Neuronal stem cell (in vitro differentiated cells): Measurements from ENCODE around the gene NPSR1.

Source experiments
- DNase-seq: peaks from one replicate; pipeline ENCODE4 v3.0.0-alpha.2; 2013; ENCODE audit warnings: low spot score
- H2AFZ ChIP-seq: one replicate; pipeline ENCODE4 v1.6.1; 2013; ENCODE audit warnings: mild to moderate bottlenecking, low read length, inconsistent platforms
- H2AK5ac ChIP-seq: 2 replicates; pipeline ENCODE4 v1.6.1; 2013; ENCODE audit warnings: low read depth, mild to moderate bottlenecking, inconsistent platforms, low read length, moderate library complexity, mixed read lengths
- H2BK120ac ChIP-seq: 2 replicates; pipeline ENCODE4 v1.6.1; 2013; ENCODE audit warnings: low read depth, mild to moderate bottlenecking, inconsistent platforms, low read length, moderate library complexity, mixed read lengths
- H2BK12ac ChIP-seq: one replicate; pipeline ENCODE4 v1.6.1; 2013; ENCODE audit warnings: low read length, inconsistent platforms
- H2BK15ac ChIP-seq: 2 replicates; pipeline ENCODE4 v1.6.1; 2013; ENCODE audit warnings: mild to moderate bottlenecking, low read length, inconsistent platforms, mixed read lengths
- H2BK5ac ChIP-seq: one replicate; pipeline ENCODE4 v1.6.1; 2013; ENCODE audit warnings: inconsistent platforms, mild to moderate bottlenecking, low read length, moderate library complexity
- H3K14ac ChIP-seq: one replicate; pipeline ENCODE4 v1.6.1; 2013; ENCODE audit warnings: low read length, inconsistent platforms
- H3K18ac ChIP-seq: 2 replicates; pipeline ENCODE4 v1.6.1; 2013; ENCODE audit warnings: low read length, inconsistent platforms
- H3K23ac ChIP-seq: 2 replicates; pipeline ENCODE4 v1.6.1; 2013; ENCODE audit warnings: low read depth, mild to moderate bottlenecking, mixed read lengths, low read length, inconsistent platforms; ENCODE audit not compliant: poor library complexity
- H3K27ac ChIP-seq: replicated peaks from 3 replicates; pipeline ENCODE4 v1.5.1; 2013; ENCODE audit warnings: low read length, inconsistent platforms
- H3K27me3 ChIP-seq, 3 experiments: 2 replicates each; pipeline ENCODE4 v1.6.1; 2013; ENCODE audit warnings: low read length in 3 of 3, mild to moderate bottlenecking in 2 of 3, inconsistent platforms in 1 of 3, low read depth in 1 of 3, mixed read lengths in 1 of 3, moderate library complexity in 1 of 3; ENCODE audit not compliant: control insufficient read depth in 3 of 3, insufficient read depth in 3 of 3
- H3K36me3 ChIP-seq, 2 donors: replicated peaks in 1 of 2; 2 replicates each; pipeline ENCODE4 v1.6.1; 2013; ENCODE audit warnings: low read length in 2 of 2; ENCODE audit not compliant: control insufficient read depth in 2 of 2, insufficient read depth in 2 of 2
- H3K4ac ChIP-seq: 2 replicates; pipeline ENCODE4 v1.6.1; 2013; ENCODE audit warnings: inconsistent platforms, mild to moderate bottlenecking, low read length, moderate library complexity
- H3K4me1 ChIP-seq, 2 donors: 1 replicate in 1 of 2; 2 replicates in 1 of 2; pipeline ENCODE4 v1.6.1; 2013; ENCODE audit warnings: low read length in 2 of 2, low read depth in 1 of 2; ENCODE audit not compliant: control insufficient read depth in 2 of 2, insufficient read depth in 1 of 2
- H3K4me2 ChIP-seq: one replicate; pipeline ENCODE4 v1.6.1; 2013; ENCODE audit warnings: mild to moderate bottlenecking, low read length, inconsistent platforms; ENCODE audit not compliant: insufficient read depth, poor library complexity, severe bottlenecking
- H3K4me3 ChIP-seq, 2 donors: 2 replicates each; pipeline ENCODE4 v1.5.1; 2013; ENCODE audit warnings: low read length in 2 of 2, mild to moderate bottlenecking in 2 of 2, inconsistent platforms in 1 of 2, moderate library complexity in 1 of 2
- H3K79me1 ChIP-seq: one replicate; pipeline ENCODE4 v1.6.1; 2013; ENCODE audit warnings: low read depth, mild to moderate bottlenecking, inconsistent platforms, low read length, moderate library complexity
- H3K9ac ChIP-seq: one replicate; pipeline ENCODE4 v1.6.1; 2013; ENCODE audit warnings: mild to moderate bottlenecking, low read depth, low read length, inconsistent platforms; ENCODE audit not compliant: poor library complexity
- H3K9me3 ChIP-seq, 2 donors: replicated peaks in 1 of 2; 2 replicates each; pipeline versions ENCODE3 to v1.6.1; 2013; ENCODE audit warnings: low read length in 2 of 2, mild to moderate bottlenecking in 2 of 2, inconsistent platforms in 1 of 2, low read depth in 1 of 2, mixed read lengths in 1 of 2, moderate library complexity in 1 of 2; ENCODE audit not compliant: control insufficient read depth in 2 of 2, insufficient read depth in 1 of 2
- H4K8ac ChIP-seq: one replicate; pipeline ENCODE4 v1.6.1; 2013; ENCODE audit warnings: low read depth, mild to moderate bottlenecking, inconsistent platforms, low read length, moderate library complexity
- H4K91ac ChIP-seq: one replicate; pipeline ENCODE4 v1.6.1; 2013; ENCODE audit warnings: low read length, low read depth, mild to moderate bottlenecking, inconsistent platforms; ENCODE audit not compliant: poor library complexity
- WGBS, 2 donors: extraction: QIAGEN DNeasy Blood & Tissue Kit; methylation state at CpG; one replicate each; pipeline ENCODE4 v1.1.7; 2013; ENCODE audit warnings: missing lambda C conversion rate in 2 of 2, mixed read lengths in 1 of 2; ENCODE audit not compliant: insufficient read length in 2 of 2, insufficient replicate concordance in 1 of 2; ENCODE audit errors: extremely low coverage in 2 of 2; 5-methylcytosine and 5-hydroxymethylcytosine counted together

The NPSR1 gene

DNA sequence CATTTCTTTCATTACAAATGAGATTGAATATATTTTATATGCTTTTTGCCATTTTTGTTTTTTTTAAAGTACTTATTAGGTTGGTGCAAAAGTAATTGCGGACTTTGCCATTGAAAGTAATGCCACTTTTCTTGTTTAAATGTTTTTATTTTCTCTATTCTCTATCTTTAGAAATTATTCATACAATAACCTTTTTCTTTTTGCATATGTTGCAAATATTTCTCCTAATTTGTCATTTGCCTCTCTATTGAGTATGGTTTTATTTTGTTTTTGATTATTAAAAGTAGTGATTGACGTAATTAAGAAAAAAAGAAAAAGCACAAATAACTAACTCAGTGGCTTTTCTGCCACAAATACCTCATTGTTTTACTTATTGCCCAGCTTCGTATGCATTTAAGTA, 172.4 kb downstream of the NPSR1 start:
- peaks cover 0 to 4% of the 10 kb centered on the region in 2 donors for H3K4me1 ChIP-seq
- H2AK5ac ChIP-seq, result no peak overlapping the region
- no peak overlapping the region for H3K18ac ChIP-seq
- no CpG with 5 or more reads among the region's 3 CpGs for WGBS, 2 donors
- no peak overlapping the region for H4K91ac ChIP-seq
- H2BK12ac ChIP-seq, result no peak overlapping the region
- H3K14ac ChIP-seq, result no peak overlapping the region
- H3K4me3 ChIP-seq, result no peak overlapping the region
- H2BK5ac ChIP-seq, result no peak overlapping the region
- no peaks in the 10 kb centered on the region for H3K79me1 ChIP-seq
- no peak for DNase-seq
- H2BK15ac ChIP-seq, result no peak overlapping the region
- H4K8ac ChIP-seq, result no peak overlapping the region
- no peaks in the 10 kb centered on the region for H3K36me3 ChIP-seq
- no peak overlapping the region for H2BK120ac ChIP-seq
- no peak overlapping the region for H3K9ac ChIP-seq
- no peak overlapping the region for H3K4ac ChIP-seq
- no peak overlapping the region for H3K27ac ChIP-seq
- H3K9me3 ChIP-seq, result no peaks in the 10 kb centered on the region
- H2AFZ ChIP-seq, result no peak overlapping the region
- H3K4me2 ChIP-seq, result no peak overlapping the region
- H3K23ac ChIP-seq, result no peak overlapping the region
- H3K27me3 ChIP-seq, result no peaks in the 10 kb centered on the region

DNA sequence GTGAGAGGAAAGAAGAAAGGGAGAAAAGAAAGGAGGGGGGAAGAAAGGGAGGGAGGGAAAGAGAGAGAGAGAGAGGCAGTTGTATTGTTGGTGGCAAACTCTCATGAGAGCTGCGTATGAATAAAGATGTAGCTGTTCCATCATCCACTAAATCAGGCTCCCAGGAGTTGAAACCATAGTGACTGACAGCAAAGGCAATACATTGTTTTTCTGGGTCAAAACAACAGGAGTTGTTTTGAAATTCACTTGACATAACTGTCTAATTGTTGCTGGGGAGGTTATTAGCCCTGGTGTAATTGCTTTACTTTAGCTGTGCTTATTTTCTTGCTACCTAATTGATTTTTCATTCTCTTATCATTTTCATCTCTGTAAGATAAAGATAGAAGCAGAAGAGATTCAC, 173.4 kb downstream of the NPSR1 start:
- no peak overlapping the region for H3K4me3 ChIP-seq
- no peak overlapping the region for H2BK5ac ChIP-seq
- no peak overlapping the region for H4K91ac ChIP-seq
- WGBS, 2 donors, result no CpG with 5 or more reads among the region's 1 CpG
- H4K8ac ChIP-seq, result no peak overlapping the region
- H3K4me2 ChIP-seq, result no peak overlapping the region
- H3K4me1 ChIP-seq, result peaks cover 0 to 4% of the 10 kb centered on the region in 2 donors
- H3K9ac ChIP-seq, result no peak overlapping the region
- H3K18ac ChIP-seq, result no peak overlapping the region
- H3K23ac ChIP-seq, result no peak overlapping the region
- H3K4ac ChIP-seq, result no peak overlapping the region
- H2AK5ac ChIP-seq, result no peak overlapping the region
- H3K79me1 ChIP-seq, result no peaks in the 10 kb centered on the region
- H3K27ac ChIP-seq, result no peak overlapping the region
- no peak overlapping the region for H2AFZ ChIP-seq
- DNase-seq, result no peak
- no peak overlapping the region for H2BK15ac ChIP-seq
- H3K27me3 ChIP-seq, result no peaks in the 10 kb centered on the region
- H3K36me3 ChIP-seq, result no peaks in the 10 kb centered on the region
- H2BK12ac ChIP-seq, result no peak overlapping the region
- no peaks in the 10 kb centered on the region for H3K9me3 ChIP-seq
- H2BK120ac ChIP-seq, result no peak overlapping the region
- no peak overlapping the region for H3K14ac ChIP-seq

DNA sequence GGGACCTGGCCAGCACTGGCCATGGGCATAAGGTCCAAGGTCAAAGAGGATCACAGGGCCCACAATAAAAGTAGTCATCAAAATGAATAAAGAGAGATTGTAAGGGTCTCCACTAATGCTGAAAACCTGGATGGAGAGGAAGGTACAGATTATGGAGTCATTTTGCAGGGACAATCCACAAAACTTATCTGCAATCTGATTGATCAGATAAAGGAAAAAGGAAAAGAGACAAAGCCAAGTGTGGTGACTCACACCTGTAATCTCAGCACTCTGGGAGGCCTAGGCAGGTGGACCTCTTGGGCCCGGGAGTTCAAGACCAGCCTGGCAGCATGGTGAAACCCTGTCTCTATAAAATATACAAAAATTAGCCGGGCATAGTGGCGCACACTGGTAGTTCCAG, 174.0 kb downstream of the NPSR1 start:
- no peak overlapping the region for H3K14ac ChIP-seq
- peaks cover 0 to 2% of the 10 kb centered on the region in 2 donors for H3K4me1 ChIP-seq
- no peak overlapping the region for H2AFZ ChIP-seq
- no peak for DNase-seq
- H2BK120ac ChIP-seq, result no peak overlapping the region
- no peak overlapping the region for H4K91ac ChIP-seq
- H3K4ac ChIP-seq, result no peak overlapping the region
- no peak overlapping the region for H3K4me2 ChIP-seq
- H2AK5ac ChIP-seq, result no peak overlapping the region
- no peak overlapping the region for H3K23ac ChIP-seq
- H2BK15ac ChIP-seq, result no peak overlapping the region
- no peak overlapping the region for H2BK5ac ChIP-seq
- H3K9ac ChIP-seq, result no peak overlapping the region
- H3K18ac ChIP-seq, result no peak overlapping the region
- no peak overlapping the region for H2BK12ac ChIP-seq
- no peak overlapping the region for H3K27ac ChIP-seq
- H4K8ac ChIP-seq, result no peak overlapping the region
- no peaks in the 10 kb centered on the region for H3K79me1 ChIP-seq
- H3K4me3 ChIP-seq, result no peak overlapping the region
- no peaks in the 10 kb centered on the region for H3K27me3 ChIP-seq
- WGBS, 2 donors, result no CpG with 5 or more reads among the region's 3 CpGs
- no peaks in the 10 kb centered on the region for H3K36me3 ChIP-seq
- H3K9me3 ChIP-seq, result no peaks in the 10 kb centered on the region

DNA sequence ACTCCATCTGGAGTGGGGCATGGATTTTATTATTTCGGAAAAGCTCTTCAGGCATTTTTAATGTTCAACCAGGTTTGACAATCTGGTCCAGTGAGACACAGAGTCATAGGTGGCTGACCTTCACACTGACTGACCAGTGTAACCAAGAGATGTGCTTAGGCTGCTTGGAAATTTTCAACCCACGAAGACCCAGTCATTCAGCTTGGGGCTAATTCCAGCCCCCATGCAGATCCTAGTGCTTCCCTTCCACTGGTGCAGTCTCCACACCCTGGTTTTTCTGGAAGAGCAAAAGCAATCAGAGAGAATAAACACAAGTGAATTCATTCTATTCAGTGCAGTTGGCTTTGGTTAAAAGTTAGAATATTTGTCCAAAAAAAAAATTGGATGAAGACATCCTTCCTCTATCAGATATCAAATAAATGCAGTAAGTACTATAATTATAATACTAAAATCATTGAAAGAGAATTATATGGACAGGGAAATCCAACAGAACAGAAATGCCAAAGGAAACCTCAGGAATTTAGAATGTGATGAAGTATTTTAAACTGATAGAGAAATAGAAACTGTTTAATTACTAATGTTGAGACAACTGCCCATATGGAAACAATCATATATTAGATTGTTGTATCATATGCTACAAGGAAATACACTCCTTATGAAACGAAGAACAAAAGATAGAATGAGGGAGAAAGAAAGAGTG, 178.0 kb downstream of the NPSR1 start:
- no peak overlapping the region for H4K8ac ChIP-seq
- no peak overlapping the region for H3K4me3 ChIP-seq
- H3K18ac ChIP-seq, result no peak overlapping the region
- no peak overlapping the region for H2AK5ac ChIP-seq
- H2AFZ ChIP-seq, result no peak overlapping the region
- H3K79me1 ChIP-seq, result no peaks in the 10 kb centered on the region
- no peak overlapping the region for H3K9ac ChIP-seq
- no peak overlapping the region for H2BK15ac ChIP-seq
- H3K4ac ChIP-seq, result no peak overlapping the region
- H3K27ac ChIP-seq, result no peak overlapping the region
- H2BK5ac ChIP-seq, result no peak overlapping the region
- no peak overlapping the region for H3K4me2 ChIP-seq
- DNase-seq, result no peak
- no peak overlapping the region for H3K23ac ChIP-seq
- H3K4me1 ChIP-seq, result peaks cover 0 to 1% of the 10 kb centered on the region in 2 donors
- no peak overlapping the region for H4K91ac ChIP-seq
- no CpG with 5 or more reads among the region's 3 CpGs for WGBS, 2 donors
- H3K9me3 ChIP-seq, result no peaks in the 10 kb centered on the region
- H3K36me3 ChIP-seq, result no peaks in the 10 kb centered on the region
- H2BK120ac ChIP-seq, result no peak overlapping the region
- H3K14ac ChIP-seq, result no peak overlapping the region
- no peaks in the 10 kb centered on the region for H3K27me3 ChIP-seq
- H2BK12ac ChIP-seq, result no peak overlapping the region
